ES-I3 (cell line): ENCODE results near the gene STK24.

Source experiments
- H3K36me3 ChIP-seq: 2 replicates; pipeline ENCODE4 v1.6.1; 2013; ENCODE audit warnings: mild to moderate bottlenecking, low read length, control low read depth, moderate library complexity; ENCODE audit not compliant: insufficient read depth
- H3K4me1 ChIP-seq: 2 replicates; pipeline ENCODE4 v1.6.1; 2013; ENCODE audit warnings: mild to moderate bottlenecking, control low read depth, low read length; ENCODE audit not compliant: insufficient read depth
- H3K9ac ChIP-seq: 2 replicates; pipeline ENCODE4 v1.6.1; 2013; ENCODE audit warnings: low read depth, mild to moderate bottlenecking, low read length, moderate library complexity
- H3K9me3 ChIP-seq: 2 replicates; pipeline ENCODE4 v1.6.1; 2013; ENCODE audit warnings: mild to moderate bottlenecking, low read length, moderate library complexity; ENCODE audit not compliant: control insufficient read depth, insufficient read depth

Gene STK24

GRCh38 chr13:98396071-98396710 is 180.7 kb downstream of the STK24 start:
- H3K36me3 ChIP-seq = no peaks in the 10 kb centered on the region

More at GRCh38 chr13:98396071-98396710, 180.7 kb downstream of the STK24 start:
- no peak overlapping the region for H3K9ac ChIP-seq
- H3K9me3 ChIP-seq = no peaks in the 10 kb centered on the region
- 0 out of 2 replicates have a peak, but pooled peaks cover 3% of the 10 kb centered on the region for H3K4me1 ChIP-seq
